GM23338 (cell line): ENCODE results near the gene CFAP92. TPM values are rescaled to one million over a fixed set of nuclear protein-coding genes. Genes with fewer than 3 reads are reported as not detected.

Source experiments
- ATAC-seq: fragments of 200-7000 bp; cut with Tn5 transposase; 3 replicates; pipeline ENCODE4 v1.9.1; 2020
- DNase-seq: peaks from one replicate; pipeline ENCODE4 v3.0.0-alpha.2; 2015; ENCODE audit warnings: low spot score
- H2AFZ ChIP-seq: fragments of 200-600 bp; sonication (generic); 2 replicates; pipeline ENCODE4 v1.8.0; 2016; ENCODE audit warnings: antibody characterized with exemption, mild to moderate bottlenecking, moderate library complexity
- H3F3A ChIP-seq: fragments of 200-600 bp; sonication (generic); replicated peaks from 2 replicates; pipeline ENCODE4 v1.8.0; 2017; ENCODE audit warnings: antibody characterized with exemption, mixed run types, low read depth
- H3K27ac ChIP-seq: fragments of 200-600 bp; sonication (generic); 2 replicates; pipeline ENCODE4 v1.6.1; 2016; ENCODE audit warnings: low read depth
- H3K27me3 ChIP-seq: fragments of 200-600 bp; sonication (generic); 2 replicates; pipeline ENCODE4 v1.8.0; 2016; ENCODE audit warnings: mild to moderate bottlenecking, mixed run types, moderate library complexity; ENCODE audit not compliant: insufficient read depth
- H3K36me3 ChIP-seq: fragments of 200-600 bp; sonication (generic); 2 replicates; pipeline ENCODE4 v1.8.0; 2016; ENCODE audit warnings: mild to moderate bottlenecking; ENCODE audit not compliant: insufficient read depth
- H3K4me1 ChIP-seq: fragments of 200-600 bp; sonication (generic); 2 replicates; pipeline ENCODE4 v1.8.0; 2016; ENCODE audit warnings: mild to moderate bottlenecking, moderate library complexity; ENCODE audit not compliant: insufficient read depth
- H3K4me2 ChIP-seq: fragments of 200-600 bp; sonication (generic); 2 replicates; pipeline ENCODE4 v1.7.1; 2017; ENCODE audit warnings: mixed run types
- H3K4me3 ChIP-seq: fragments of 200-600 bp; sonication (generic); 2 replicates; pipeline ENCODE4 v1.6.1; 2016; ENCODE audit warnings: mixed run types
- H3K79me2 ChIP-seq: fragments of 200-600 bp; sonication (generic); replicated peaks from 2 replicates; pipeline ENCODE4 v1.8.0; 2017; ENCODE audit warnings: mild to moderate bottlenecking; ENCODE audit not compliant: insufficient read depth
- H3K9me2 ChIP-seq: fragments of 200-600 bp; sonication (generic); 2 replicates; pipeline ENCODE4 v1.8.0; 2017; ENCODE audit not compliant: insufficient read depth
- H4K20me1 ChIP-seq: fragments of 200-600 bp; sonication (generic); replicated peaks from 2 replicates; pipeline ENCODE4 v1.8.0; 2017; ENCODE audit warnings: mild to moderate bottlenecking; ENCODE audit not compliant: insufficient read depth
- H3K27ac Mint-ChIP-seq: 2 replicates; pipeline ENCODE4 v1.8.0; 2020; ENCODE audit warnings: inconsistent platforms, mild to moderate bottlenecking, moderate library complexity, mixed read lengths
- H3K27me3 Mint-ChIP-seq: 3 replicates; pipeline ENCODE4 v1.8.0; 2022; ENCODE audit warnings: low read depth, mild to moderate bottlenecking, moderate library complexity, mixed read lengths, inconsistent platforms; ENCODE audit not compliant: insufficient read depth, poor library complexity
- H3K36me3 Mint-ChIP-seq: 3 replicates; pipeline ENCODE4 v1.8.0; 2021; ENCODE audit warnings: low read depth, mild to moderate bottlenecking, inconsistent platforms, moderate library complexity, mixed read lengths
- H3K4me1 Mint-ChIP-seq: 3 replicates; pipeline ENCODE4 v1.8.0; 2020; ENCODE audit warnings: mild to moderate bottlenecking, inconsistent platforms, mixed read lengths
- H3K4me3 Mint-ChIP-seq: 3 replicates; pipeline ENCODE4 v1.8.0; 2021; ENCODE audit warnings: moderate library complexity, mild to moderate bottlenecking, inconsistent platforms, mixed read lengths
- H3K9me3 Mint-ChIP-seq: 3 replicates; pipeline ENCODE4 v1.8.0; 2020; ENCODE audit warnings: moderate library complexity, mild to moderate bottlenecking, inconsistent platforms, mixed read lengths
- ETS1 ChIP-seq: IDR thresholded peaks from 2 replicates; pipeline ENCODE4 v1.6.1; 2016; ENCODE audit warnings: antibody characterized with exemption
- EZH2 ChIP-seq: fragments of 200-600 bp; sonication (generic); IDR thresholded peaks from one replicate; pipeline ENCODE4 v1.8.0; 2017; ENCODE audit warnings: antibody characterized with exemption, mild to moderate bottlenecking, low read depth; ENCODE audit not compliant: unreplicated experiment
- EZH2phosphoT487 ChIP-seq: fragments of 200-600 bp; sonication (generic); IDR thresholded peaks from one replicate; pipeline ENCODE4 v1.8.1; 2018; ENCODE audit warnings: antibody characterized with exemption; ENCODE audit not compliant: unreplicated experiment
- JUNB ChIP-seq: IDR thresholded peaks from one replicate; pipeline ENCODE4 v1.6.1; 2016; ENCODE audit warnings: antibody characterized with exemption; ENCODE audit not compliant: unreplicated experiment
- NANOG ChIP-seq: IDR thresholded peaks from 2 replicates; pipeline ENCODE4 v1.6.1; 2016; ENCODE audit warnings: antibody characterized with exemption, borderline replicate concordance
- ZNF114 ChIP-seq: fragments of 250-450 bp; sonication (Bioruptor Pico); IDR thresholded peaks from 2 replicates; pipeline ENCODE4 v1.5.0; 2020; ENCODE audit warnings: mild to moderate bottlenecking, moderate library complexity
- ZNF331 ChIP-seq: fragments of 250-450 bp; sonication (Bioruptor Pico); IDR thresholded peaks from 2 replicates; pipeline ENCODE4 v1.5.0; 2020; ENCODE audit warnings: low read depth, mild to moderate bottlenecking, moderate library complexity
- polyA plus RNA-seq: library from polyadenylated mRNA; unstranded; fragments of >200 nt; fragmentation: Nextera tagmentation; extraction: Ambion mirVana; gene quantifications from 2 replicates; pipeline ENCODE4 v1.2.1, GENCODE V29; 2016
- total RNA-seq: library from RNA; depleted of rRNA; stranded (reverse); fragments of >200 nt; shearing (Covaris generic); gene quantifications from 2 replicates; pipeline ENCODE4 v1.2.3, GENCODE V29; 2014
- TF ChIP-seq, protein P1 (sequence below): IDR thresholded peaks from one replicate; pipeline ENCODE4 v1.6.1; 2018; ENCODE audit warnings: antibody characterized with exemption; ENCODE audit not compliant: unreplicated experiment
- TF ChIP-seq, protein P2 (sequence below), 2 experiments: fragments of 200-600 bp in 1 of 2; sonication (generic) in 1 of 2; conservative IDR thresholded peaks; 2 replicates each; pipeline versions ENCODE4 v1.5.1 to v1.6.1; 2016 to 2017; ENCODE audit warnings: antibody characterized with exemption in 2 of 2, low read depth in 2 of 2, mild to moderate bottlenecking in 2 of 2, moderate library complexity in 1 of 2

Gene CFAP92
- total and polyA plus RNA-seq, 2 experiments from 2014 or later = 1.6 to 2.3 TPM

DNA sequence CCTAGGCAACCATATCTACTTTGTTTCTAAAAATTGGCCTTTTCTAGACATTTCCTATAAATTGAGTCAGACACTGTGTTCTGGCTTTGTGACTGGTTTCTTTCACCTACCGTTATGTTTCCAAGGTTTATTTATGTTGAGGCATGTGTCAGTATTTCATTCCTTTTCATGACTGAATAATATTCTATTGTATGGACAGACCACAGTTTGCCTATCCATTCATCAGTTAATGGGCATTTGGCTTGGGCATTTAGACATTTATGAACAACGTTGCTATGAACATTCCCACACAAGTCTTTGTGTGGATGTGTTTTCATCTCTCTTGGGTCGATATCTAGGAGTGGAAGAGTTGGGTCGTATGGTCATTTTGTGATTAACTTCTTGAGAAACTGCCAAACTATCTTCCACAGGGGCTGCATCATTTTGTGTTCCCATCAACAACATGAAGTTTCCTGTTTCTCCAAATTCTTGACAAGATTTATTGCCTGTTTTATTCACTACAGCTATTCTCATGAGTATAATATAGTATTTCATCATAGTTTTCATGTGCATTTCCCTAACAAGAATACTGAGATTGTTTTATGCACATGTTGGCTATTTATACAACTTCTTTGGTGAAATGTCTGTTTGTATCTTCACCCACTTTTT is 3.7 kb upstream of the CFAP92 start:
- peaks cover 7% of the 10 kb centered on the region; the same call in 1 of the 2 replicates for H3F3A ChIP-seq
- H3K79me2 ChIP-seq = no peaks in the 10 kb centered on the region
- peaks cover 45% of the 10 kb centered on the region for H3K4me1 Mint-ChIP-seq
- H3K4me2 ChIP-seq = no peak overlapping the region
- no peak overlapping the region for H3K27ac Mint-ChIP-seq
- DNase-seq = no peak
- ATAC-seq = no peak
- H2AFZ ChIP-seq = no peak overlapping the region
- 0 out of 2 replicates have a peak, but pooled peaks cover 4% of the 10 kb centered on the region for H3K9me2 ChIP-seq
- no peaks in the 10 kb centered on the region; the same call in 2 of the 3 replicates for H3K36me3 Mint-ChIP-seq
- H3K27me3 ChIP-seq = peaks cover 84% of the 10 kb centered on the region
- H3K4me3 Mint-ChIP-seq = no peak overlapping the region
- no peak overlapping the region for H3K27ac ChIP-seq
- no peaks in the 10 kb centered on the region for H3K36me3 ChIP-seq
- H3K4me3 ChIP-seq = no peak overlapping the region
- H3K4me1 ChIP-seq = peaks cover 24% of the 10 kb centered on the region
- H3K9me3 Mint-ChIP-seq = peaks cover 6% of the 10 kb centered on the region; the same call in 1 of the 3 replicates
- H4K20me1 ChIP-seq = peaks cover 3% of the 10 kb centered on the region
- TF ChIP-seq, protein P1, sequence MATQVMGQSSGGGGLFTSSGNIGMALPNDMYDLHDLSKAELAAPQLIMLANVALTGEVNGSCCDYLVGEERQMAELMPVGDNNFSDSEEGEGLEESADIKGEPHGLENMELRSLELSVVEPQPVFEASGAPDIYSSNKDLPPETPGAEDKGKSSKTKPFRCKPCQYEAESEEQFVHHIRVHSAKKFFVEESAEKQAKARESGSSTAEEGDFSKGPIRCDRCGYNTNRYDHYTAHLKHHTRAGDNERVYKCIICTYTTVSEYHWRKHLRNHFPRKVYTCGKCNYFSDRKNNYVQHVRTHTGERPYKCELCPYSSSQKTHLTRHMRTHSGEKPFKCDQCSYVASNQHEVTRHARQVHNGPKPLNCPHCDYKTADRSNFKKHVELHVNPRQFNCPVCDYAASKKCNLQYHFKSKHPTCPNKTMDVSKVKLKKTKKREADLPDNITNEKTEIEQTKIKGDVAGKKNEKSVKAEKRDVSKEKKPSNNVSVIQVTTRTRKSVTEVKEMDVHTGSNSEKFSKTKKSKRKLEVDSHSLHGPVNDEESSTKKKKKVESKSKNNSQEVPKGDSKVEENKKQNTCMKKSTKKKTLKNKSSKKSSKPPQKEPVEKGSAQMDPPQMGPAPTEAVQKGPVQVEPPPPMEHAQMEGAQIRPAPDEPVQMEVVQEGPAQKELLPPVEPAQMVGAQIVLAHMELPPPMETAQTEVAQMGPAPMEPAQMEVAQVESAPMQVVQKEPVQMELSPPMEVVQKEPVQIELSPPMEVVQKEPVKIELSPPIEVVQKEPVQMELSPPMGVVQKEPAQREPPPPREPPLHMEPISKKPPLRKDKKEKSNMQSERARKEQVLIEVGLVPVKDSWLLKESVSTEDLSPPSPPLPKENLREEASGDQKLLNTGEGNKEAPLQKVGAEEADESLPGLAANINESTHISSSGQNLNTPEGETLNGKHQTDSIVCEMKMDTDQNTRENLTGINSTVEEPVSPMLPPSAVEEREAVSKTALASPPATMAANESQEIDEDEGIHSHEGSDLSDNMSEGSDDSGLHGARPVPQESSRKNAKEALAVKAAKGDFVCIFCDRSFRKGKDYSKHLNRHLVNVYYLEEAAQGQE = no peak
- TF ChIP-seq, protein P2, sequence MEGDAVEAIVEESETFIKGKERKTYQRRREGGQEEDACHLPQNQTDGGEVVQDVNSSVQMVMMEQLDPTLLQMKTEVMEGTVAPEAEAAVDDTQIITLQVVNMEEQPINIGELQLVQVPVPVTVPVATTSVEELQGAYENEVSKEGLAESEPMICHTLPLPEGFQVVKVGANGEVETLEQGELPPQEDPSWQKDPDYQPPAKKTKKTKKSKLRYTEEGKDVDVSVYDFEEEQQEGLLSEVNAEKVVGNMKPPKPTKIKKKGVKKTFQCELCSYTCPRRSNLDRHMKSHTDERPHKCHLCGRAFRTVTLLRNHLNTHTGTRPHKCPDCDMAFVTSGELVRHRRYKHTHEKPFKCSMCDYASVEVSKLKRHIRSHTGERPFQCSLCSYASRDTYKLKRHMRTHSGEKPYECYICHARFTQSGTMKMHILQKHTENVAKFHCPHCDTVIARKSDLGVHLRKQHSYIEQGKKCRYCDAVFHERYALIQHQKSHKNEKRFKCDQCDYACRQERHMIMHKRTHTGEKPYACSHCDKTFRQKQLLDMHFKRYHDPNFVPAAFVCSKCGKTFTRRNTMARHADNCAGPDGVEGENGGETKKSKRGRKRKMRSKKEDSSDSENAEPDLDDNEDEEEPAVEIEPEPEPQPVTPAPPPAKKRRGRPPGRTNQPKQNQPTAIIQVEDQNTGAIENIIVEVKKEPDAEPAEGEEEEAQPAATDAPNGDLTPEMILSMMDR (conservative IDR thresholded peaks at IDR 0.05; ENCODE audit: low read depth in 2 of 2) = no peak
- no peak for TF ChIP-seq EZH2phosphoT487
- no peak for TF ChIP-seq EZH2
- TF ChIP-seq ZNF331 = no peak
- TF ChIP-seq JUNB = no peak
- H3K27me3 Mint-ChIP-seq = peaks cover 52% of the 10 kb centered on the region

DNA sequence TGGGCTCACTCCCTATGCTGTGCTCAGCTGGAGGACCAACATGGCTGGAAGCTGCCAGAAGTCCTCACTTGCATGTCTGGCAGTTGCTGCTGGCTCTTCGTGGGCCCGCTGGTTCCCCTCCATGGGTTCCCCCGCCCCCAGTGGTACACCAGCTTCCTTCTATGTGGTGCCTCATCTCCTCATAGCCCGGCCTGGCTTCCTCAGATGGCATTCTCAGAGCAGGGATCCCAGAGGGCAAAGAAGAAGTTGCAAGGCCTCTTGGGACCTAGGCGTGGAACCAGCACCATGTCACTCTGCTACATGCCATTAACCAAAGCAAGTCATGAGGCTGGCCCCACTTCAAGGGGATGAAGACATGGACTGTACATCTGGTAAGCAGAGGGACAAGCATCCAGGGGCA is 2.9 kb upstream of the CFAP92 start:
- ATAC-seq = no peak

More for the DNA sequence above, 2.9 kb upstream of the CFAP92 start:
- no peaks in the 10 kb centered on the region for H3K36me3 ChIP-seq
- no peak for DNase-seq
- no peak overlapping the region for H3K27ac ChIP-seq
- no peak for TF ChIP-seq NANOG
- no peak for TF ChIP-seq ZNF114 (CRISPR knock-in tag)
- no peak for TF ChIP-seq ETS1
- Mint-ChIP-seq H3K4me1 (peaks cover 39% of the 10 kb centered on the region), H3K36me3 (no peaks in the 10 kb centered on the region; the same call in 2 of the 3 replicates), H3K27me3 (peaks cover 47% of the 10 kb centered on the region), H3K9me3 (no peaks in the 10 kb centered on the region), H3K4me3 (no peak overlapping the region), H3K27ac (no peak overlapping the region)
- 0 out of 2 replicates have a peak, but pooled peaks cover 5% of the 10 kb centered on the region for H3F3A ChIP-seq
- H4K20me1 ChIP-seq = no peaks in the 10 kb centered on the region; the same call in 1 of the 2 replicates
- H3K4me3 ChIP-seq = no peak overlapping the region
- H3K4me2 ChIP-seq = no peak overlapping the region
- H2AFZ ChIP-seq = no peak overlapping the region
- peaks cover 84% of the 10 kb centered on the region for H3K27me3 ChIP-seq
- H3K4me1 ChIP-seq = peaks cover 25% of the 10 kb centered on the region
- no peaks in the 10 kb centered on the region for H3K79me2 ChIP-seq
- 0 out of 2 replicates have a peak, but pooled peaks cover 7% of the 10 kb centered on the region for H3K9me2 ChIP-seq
